Activated CD4-positive, CD25-positive, alpha-beta regulatory T cell treated with anti-CD3 and anti-CD28 coated beads, Interleukin-2, amount 50 U/mL, for 72 hours (primary cell): ENCODE measurements around the gene EPYC.
"Not testable (repeated sequence)": the region's sequence is repeated elsewhere in the genome, so short reads cannot be mapped to it uniquely, and the experiment has no call there.

Experiments
- DNase-seq: peaks from one replicate; pipeline ENCODE4 v3.0.0; 2021

The EPYC gene

DNA sequence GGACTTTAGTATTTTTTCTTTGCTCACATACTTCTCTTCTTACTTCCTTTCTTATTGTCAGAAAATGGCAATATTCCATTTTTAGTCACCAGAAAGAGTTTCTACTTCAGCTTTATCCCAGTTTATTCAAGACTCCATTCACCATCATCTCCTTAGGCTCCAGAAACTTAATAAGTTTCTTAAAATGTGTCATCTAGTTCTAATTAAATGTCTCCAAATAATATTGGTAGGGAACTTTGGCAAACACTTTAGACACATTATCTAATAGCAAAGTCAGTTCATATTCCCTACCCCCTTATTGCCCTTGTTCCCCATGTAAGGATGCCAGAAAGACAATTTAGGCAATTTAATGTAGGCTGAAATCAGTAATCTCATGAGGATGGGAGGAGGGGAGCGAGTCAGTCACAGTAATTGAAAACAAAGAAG is 15.1 kb downstream of the EPYC start:
- DNase-seq = no peak

DNA sequence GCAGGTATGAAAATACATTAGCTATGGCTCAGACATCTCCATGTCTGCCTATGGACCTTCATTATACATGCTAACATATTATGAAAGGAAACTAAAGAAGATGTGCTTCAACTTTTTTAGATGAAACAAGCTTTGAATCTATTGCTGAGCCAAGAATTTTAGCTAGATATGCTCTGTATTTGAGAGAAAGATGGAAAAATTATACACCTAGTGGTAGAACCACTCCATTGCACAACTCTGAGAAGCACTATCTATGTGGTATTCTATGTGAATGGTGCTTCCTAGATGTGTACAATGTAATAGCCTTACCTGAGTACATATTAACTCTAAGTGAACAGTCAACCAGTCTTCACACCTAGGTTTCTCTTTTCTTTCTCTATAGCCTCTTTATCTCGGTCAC is 17.3 kb downstream of the EPYC start:
- DNase-seq = no peak

DNA sequence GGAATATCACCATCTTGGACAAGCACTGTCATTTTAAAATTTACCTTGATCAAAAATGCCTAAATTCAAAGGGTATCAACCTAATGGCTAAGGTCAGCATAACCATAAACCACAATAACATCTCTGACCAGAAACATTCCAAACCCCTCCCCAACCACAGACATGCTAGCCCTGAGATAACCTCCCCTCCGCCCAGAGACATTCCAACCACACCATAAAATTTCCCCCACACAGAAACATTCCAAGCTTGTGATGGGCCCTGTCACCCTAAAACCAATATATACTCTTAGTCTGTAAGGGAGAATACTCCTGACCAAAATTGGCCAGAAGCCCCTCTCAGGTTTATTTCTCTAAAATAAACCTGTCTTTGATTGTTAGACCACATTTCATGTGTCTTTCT is 17.7 kb downstream of the EPYC start:
- DNase-seq = no peak

DNA sequence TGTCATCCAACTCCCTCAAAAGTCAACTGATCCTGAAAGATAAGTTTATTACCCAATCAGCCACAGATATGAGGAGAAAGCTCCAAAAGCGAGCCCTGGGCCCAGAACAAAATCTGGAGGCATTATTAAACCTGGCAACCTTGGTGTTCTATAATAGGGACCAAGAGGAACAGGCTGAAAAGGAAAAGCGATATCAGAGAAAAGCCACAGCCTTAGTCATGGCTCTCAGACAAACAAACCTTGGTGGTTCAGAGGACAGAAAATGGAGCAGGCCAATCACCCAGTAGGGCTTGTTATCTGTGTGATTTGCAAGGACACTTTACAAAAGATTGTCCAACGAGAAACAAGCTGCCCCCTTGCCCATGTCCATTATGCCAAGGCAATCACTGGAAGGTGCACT is 19.4 kb downstream of the EPYC start:
- DNase-seq = not testable (repeated sequence)

DNA sequence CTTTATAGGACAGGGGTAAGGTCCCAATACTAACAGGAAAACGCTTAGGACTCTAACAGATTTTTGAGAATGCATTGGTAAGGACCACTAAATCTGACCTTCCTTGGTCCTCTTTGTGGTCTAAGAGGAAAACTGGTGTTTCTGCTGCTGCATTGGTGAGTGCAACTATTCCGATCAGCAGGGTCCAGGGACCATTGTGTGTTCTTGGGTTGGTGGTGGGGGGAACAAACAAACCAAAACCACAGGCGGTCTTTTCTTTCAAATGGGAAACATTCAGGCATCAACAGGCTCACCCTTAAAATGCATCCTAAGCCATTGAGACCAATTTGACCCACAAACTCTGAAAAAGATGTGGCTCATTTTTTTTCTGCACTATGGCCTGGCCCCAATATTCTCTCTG is 20.7 kb downstream of the EPYC start:
- no peak for DNase-seq

DNA sequence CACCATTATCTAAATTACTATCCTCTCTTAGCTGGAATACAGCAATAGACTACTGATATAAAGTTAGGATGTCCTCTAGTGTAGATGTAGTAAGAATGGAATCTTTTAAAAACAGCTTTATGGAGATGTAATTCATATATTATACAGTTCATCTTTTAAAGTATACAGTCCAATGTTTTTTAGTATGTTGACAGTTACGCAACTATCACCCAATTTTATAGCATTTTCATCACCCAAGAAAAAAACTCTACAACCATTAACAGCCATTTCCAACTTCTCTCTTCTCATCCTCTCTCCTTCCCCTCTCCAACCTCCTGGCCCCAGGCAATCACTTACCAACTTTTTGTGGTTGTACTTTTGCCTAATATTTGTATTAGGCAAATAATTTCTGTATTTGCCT is 22.6 kb downstream of the EPYC start:
- DNase-seq = no peak

DNA sequence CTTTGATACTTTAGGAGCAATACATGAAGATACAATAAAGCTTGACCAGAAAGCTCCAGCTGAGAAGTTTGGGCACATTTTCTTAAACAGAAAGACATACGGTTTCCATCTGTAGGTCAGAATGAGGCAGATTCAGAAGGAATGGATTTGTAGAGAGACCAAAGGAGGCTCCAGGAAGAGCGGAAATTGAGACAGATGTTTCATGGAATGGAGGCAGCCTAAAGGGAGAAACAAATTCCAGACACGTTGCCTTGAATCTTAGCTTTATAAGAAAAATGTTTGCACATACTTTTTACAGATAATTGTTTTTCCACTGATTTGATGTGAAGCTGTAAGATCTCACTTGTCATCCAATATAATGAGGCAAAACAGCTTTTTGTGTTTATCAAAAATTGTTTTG is 24.8 kb downstream of the EPYC start:
- no peak for DNase-seq

DNA sequence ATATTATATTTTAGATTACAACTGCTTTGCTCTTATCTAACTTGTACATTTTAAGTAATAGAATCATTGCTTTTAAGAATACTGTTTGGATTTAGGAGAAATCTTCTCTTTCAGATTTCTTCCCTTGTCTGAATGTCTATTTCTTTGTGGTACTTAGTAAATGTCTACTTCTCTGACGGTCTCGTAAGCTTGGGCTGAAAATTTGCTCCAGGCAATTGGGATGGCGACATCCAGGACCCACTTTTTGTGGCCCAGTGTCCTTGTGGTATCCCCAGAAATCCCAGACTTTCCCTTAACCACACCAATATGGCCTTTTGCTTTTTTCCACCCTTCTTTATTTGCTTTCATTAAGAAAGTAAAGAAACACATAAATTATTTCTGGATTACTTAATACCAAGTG is 25.8 kb downstream of the EPYC start:
- DNase-seq = no peak

DNA sequence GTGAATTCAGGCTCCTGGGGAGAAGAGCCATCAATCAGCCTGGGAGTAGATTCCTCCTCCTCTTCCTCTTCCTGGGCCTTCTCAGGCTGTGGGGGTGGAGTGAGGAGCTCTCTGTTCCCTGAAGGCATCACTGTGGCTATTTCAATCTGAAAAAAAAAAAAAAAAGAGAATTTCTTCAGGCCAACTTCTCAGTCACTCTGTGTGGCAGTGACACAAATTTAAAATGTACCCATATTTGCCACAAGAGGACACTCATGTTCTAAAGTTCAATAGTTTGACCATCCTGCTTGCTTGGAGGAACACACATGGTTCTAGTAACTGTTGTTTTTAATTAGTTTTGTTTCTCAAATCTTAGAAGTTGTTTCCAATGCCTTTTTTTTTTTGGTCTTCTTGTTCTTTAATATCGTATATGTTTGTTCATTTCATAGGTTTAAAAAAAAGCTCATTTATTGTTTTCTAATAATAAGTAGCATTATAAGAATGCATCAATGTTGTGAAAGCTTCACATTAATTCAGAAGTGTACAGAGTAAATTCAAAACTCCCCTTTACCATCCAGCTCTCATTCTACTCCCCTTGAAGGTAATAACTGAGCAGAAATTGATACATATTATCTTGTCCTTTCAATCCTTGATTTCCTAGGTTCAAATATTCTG is 26.5 kb downstream of the EPYC start:
- DNase-seq = no peak

DNA sequence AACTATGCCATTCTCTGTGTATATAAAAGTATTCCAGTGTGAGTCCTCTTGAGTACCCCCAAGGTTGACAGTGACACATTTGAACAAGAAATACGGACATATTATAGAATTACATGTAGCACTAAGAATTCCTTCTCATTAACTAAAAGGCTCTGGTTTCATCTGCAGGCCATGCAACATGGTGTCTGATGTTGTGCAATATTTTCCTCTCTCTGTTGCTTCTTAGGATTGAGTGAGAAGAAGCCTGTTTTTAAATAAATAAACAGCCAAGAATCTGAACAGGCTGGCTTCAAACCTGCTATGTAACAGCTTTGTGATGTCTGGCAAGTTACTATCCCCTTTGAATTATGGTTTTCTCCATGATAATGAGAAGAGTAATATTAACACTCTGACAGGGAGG is 27.5 kb downstream of the EPYC start:
- no peak for DNase-seq

DNA sequence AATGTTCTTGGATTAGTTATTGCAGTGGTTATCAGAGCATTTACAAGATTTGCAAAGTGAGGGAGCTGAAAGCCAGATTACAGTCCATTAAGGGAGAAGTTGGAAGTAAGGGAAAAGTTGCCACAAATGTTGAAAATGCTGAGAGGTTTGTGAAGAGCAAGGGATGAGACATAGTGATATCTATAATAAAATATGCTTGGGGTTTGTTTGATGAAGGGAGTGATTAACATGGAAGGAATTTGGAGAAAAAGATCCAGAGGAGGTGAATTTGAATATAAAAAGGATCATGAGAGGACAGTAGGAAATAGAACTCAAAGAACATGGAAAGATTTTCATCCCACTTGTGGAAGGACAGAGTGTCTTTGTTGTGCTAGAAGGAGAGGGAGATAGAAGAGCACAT is 30.5 kb downstream of the EPYC start:
- no peak for DNase-seq

DNA sequence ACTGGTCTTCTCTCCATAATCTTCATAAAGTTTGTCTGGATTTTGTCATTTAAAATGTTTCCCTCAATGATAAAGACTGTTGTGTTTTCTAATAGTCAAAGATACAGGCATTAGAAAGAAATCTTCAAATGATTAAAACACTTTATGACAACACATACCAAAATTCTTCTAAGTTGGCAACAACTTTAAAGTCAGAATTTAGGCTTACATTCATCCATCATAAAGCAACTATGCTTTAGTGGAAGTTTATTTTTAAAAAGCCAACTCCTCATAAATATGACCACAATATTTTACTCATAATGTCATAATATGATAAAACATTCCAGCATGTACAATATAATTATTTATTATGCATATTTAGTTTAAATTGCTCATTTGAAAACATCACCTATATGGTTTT is 32.5 kb downstream of the EPYC start:
- DNase-seq = no peak

DNA sequence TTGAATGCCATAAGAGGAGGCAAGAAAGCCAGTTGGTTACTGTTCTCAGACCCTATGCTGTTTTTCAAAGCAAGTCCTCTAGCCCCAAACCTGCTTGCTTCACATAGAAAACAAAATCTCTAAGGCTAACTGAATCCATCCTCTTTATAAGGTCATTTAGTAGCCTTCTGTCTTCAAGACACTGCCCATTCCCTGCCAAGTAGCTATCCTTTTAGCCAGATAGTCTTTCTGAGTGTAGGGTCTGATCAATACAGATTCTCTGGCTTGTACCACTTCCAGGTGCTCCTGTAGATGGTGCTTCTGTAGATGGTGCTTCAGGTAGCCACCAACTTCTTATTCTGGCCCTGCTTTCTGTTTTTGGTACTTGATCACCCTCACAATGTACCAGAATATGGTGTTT is 33.9 kb downstream of the EPYC start:
- no peak for DNase-seq

DNA sequence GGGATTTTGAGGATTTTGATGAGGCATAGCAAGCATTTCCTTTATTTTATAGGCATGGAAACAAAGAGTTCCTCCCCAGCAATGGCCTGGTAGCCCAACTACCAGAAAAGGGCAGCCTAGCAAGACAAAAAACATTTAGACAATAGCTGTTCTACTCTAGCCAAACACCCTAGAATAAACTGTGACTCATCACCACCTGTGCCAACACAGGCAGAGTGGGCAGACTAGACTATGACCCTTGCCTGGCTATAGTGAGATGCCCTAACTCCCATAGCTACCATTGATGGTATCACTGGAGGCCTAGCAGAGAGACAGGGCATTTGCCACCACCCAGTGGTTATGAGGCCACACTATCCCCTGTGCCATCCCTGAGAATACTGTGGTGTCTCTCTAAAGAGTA is 34.3 kb downstream of the EPYC start:
- DNase-seq = no peak

DNA sequence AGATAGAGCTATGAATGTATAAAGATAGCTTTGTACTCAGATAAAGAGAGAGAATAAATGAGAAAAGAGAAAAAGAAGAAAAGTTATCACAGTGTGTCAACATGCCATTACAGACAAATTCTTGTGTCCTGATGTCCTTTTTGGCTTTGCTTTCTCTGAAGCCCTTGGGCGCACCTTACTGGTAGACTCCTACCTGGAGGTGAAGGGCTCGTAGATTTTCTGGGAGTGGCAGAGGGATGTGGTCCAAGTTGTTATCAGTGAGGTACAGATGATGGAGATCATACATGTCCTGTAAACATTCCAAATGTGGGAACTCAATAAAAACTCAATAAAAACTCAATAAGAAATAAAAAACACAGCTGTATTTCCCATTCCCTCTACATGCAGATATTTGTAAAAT is 34.9 kb downstream of the EPYC start:
- no peak for DNase-seq

DNA sequence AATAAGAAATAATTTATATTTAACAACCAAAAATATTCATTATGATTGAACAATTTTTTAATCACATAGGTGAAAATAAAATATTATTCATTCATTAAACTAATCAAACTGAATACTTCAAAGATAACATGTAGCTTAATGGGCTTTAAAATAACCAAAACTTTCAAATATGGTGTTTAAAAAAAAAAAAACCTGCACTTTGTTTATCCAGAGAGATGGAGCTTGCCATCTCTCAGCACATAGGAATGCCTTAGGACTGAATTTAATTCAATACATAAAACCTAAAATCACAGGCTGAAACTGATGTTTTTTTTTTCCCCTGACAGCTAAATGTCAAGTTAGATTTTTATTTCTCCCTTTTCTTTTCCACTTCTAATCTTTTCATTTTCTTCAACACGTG is 35.4 kb downstream of the EPYC start:
- DNase-seq = no peak

DNA sequence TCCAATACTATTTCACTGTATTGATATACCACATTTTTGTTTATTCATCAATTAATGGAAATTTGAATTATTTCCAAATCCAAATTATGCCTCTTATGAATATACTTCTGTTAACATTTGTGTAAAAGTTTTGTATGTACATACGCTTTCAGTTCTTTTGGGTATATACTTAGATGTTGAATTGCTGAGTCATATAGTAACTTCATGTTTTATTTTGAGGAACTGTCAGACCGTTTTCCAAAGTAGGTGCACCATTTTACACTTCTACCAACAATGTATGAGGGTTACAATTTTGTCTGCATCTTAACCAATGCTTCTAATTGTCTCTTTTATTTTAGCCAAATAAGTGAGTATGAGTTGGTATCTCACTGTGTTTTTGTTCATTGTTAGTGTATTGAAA is 39.6 kb downstream of the EPYC start:
- no peak for DNase-seq

DNA sequence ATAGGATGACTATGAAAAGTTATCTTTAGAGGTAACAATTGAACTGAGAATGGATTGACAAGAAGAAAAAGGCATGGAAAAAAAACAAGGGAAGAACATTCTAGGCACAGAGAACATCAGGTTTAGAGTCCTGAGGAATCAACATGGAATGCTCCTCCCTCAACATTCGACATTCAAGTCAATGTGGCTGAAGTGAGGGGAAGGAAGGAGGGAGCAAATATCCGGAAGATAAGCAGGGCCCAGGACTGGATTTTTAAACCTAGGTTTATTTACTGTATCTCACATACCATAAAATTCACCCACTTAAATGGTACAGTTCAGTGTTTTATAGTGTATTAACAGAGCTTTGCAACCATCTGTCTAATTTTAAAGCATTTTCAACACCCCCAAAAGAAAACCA is 40.2 kb downstream of the EPYC start:
- DNase-seq = no peak

DNA sequence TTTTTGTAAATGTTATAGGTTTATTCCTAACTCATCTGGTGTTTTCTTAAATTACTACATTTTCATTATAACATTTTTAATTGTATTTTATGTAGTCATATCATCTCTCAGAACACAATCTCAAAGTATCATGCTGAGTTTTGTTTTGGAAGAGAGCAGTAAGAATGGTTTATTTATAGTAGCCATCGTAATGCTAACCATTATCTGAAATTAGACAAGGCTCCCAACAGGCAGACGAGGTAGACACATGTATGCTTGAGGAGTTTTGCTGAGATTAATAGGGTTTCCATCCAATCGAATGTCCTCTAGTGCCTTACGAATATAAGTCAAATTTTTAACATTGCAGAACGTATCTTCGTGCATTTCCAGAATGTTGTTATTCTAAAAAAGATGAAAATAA is 40.8 kb downstream of the EPYC start:
- no peak for DNase-seq

DNA sequence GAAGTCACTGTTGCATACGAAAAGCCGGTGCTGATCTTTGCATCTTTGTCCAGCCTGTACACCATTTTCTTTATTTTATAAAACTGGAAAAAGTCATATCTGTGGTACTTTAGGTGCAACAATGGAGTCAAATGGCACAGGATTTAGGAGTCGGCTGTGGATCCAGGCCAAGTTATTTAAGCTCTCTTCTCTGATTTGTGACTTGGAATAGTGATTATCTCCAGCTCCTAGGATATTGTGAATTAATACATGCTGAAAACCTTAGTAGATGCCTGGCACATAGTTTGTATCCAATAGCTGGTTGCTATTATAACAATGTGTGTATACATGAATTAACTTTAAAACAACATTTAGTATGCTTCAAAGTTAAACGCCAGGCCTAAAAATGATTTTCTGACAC is 43.6 kb downstream of the EPYC start:
- DNase-seq = no peak

DNA sequence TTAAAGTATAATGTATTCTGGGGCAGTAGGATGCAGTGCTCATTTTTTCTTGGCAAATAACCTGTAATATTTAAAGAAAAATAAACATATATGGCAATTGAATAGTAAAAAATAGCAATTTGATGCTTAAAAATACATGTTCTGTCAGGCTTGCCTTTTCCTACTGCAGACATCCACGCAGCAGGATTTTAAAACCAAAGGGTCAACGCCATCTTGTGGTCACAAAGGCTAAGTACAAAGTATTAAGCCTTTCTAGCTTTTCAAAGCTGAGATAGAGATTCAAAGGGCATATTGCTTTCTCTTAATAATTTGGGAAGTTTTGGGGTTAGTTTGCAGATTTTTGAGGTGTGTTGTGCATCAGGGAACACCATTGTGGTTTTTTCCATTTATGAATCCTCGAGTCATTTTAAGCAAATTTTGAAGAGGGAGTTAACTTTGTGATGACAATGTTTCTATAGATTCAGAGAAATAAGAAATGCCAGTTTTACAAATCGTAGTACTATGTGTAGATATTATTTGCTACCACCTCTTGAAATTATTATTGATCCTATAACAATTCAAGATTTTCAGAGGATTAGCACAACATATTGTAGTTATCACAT is 45.1 kb downstream of the EPYC start:
- no peak for DNase-seq

DNA sequence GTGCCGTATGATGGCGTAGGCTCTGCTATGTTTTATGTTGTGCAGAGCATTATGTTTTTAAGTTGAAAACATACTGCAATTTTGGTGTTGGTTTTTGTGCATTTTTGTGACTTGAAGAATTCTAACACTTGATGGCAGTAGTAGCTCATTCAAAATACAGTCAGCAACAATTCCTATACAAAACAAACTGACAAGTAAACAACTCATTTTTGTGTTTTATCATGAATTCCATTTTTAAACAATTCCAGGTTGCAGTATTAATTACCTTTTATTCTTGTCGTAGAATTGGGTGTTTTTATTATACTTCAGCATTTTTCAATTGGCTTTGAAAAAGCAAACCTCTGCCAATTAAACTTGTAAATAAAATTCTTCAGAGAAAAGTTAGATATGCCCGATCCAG is 45.7 kb downstream of the EPYC start:
- no peak for DNase-seq

DNA sequence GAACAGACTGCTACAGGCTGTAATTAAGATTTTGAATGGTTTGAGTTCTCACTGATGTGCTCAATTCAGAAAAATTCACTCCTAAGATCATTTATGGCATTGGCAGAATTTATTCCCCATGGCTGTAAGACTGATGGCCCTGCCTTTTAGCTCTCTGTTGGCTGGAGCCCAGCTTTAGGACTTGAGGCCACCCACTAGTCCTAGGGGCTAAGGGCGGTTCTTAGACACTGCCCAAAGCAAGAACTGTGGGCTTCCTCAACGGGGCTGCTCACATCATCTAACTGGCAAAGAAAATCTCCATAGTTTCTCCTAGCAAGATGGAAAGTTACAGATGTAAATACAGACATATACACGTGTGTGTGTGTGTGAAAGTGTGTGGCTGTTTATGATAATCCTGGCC is 46.4 kb downstream of the EPYC start:
- no peak for DNase-seq

DNA sequence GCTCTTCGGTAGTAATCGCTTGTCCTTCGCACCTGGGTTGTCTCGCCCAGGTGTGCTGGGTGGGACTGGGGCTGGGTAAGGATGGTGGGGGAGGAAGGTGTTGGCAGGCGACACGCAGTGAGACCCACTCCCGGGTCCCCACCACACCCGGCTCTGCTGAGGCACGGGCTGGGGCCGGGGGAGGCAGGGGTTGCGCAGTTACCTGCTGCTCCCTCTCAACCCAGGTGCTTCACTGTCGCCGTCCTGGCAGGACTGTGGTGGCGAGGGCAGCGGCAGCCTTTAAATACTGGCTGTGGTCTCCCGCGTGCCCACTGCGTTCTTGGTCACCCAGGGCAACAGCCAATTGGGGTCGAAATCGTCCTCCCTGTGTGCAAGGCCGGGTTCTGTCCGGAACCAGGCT is 49.9 kb downstream of the EPYC start, which contains the start of gene CCER1:
CCER1 (minus strand) TSS at position 256 of the 400 bp plus-strand sequence. CDS start 434 bp downstream, outside the sequence.
- DNase-seq = no peak

DNA sequence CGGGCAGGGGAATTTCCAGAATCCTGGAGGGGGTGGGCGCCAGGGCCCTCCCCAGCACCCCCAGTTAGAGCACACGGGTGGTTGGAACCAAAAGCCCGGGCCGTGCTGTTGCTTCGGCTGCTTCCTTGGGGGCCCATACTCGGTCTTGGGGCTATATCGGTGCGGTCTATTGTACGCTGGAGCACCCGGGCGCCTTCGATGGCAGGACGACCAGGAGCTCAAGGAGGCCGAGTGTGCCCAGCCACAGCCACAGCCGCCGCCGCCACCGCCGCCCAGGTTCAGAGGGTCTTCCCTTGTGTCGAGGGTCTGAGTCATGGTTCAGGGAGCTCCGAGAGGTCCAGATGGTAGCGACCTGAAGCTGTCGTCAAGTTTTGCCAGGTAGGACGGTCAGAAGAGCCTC is 50.3 kb downstream of the EPYC start:
- DNase-seq = no peak
